ENCODE measurements around the gene ITGA5.

DNA sequence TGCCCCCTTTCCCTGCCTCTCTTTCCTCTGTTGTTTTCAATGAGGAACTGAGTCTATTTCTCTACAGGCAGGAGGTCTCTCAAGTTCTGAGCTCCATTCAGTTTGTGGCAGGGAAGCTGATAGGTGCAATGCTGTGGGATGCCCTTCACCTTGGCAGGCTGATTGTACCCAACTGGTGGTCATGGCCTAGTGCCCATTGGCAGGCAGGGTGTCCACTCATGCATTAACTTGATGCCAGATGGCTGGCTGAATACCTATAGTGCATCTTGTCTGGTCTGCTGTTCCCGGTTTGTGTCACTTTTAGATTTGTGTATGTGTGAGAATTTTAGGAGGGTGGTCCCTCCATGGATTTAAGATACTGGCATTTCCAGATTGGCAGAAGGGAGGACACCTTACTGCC lies 20.0 kb upstream of the ITGA5 start:
- TF ChIP-seq, protein P1, sequence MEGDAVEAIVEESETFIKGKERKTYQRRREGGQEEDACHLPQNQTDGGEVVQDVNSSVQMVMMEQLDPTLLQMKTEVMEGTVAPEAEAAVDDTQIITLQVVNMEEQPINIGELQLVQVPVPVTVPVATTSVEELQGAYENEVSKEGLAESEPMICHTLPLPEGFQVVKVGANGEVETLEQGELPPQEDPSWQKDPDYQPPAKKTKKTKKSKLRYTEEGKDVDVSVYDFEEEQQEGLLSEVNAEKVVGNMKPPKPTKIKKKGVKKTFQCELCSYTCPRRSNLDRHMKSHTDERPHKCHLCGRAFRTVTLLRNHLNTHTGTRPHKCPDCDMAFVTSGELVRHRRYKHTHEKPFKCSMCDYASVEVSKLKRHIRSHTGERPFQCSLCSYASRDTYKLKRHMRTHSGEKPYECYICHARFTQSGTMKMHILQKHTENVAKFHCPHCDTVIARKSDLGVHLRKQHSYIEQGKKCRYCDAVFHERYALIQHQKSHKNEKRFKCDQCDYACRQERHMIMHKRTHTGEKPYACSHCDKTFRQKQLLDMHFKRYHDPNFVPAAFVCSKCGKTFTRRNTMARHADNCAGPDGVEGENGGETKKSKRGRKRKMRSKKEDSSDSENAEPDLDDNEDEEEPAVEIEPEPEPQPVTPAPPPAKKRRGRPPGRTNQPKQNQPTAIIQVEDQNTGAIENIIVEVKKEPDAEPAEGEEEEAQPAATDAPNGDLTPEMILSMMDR (IDR thresholded peaks at IDR 0.05; ENCODE audit: borderline replicate concordance, extremely low read depth, low read length, poor library complexity, severe bottlenecking), result no peak
- no peak for TF ChIP-seq EZH2 (IDR thresholded peaks at IDR 0.05; ENCODE audit: borderline replicate concordance, low read depth, low read length, severe bottlenecking)
